H1 (cell line): ENCODE data around the gene CCDC191. TPM values are rescaled to one million over a fixed set of nuclear protein-coding genes. Genes with fewer than 3 reads are reported as not detected.
A peak's percentile ranks its signal among the peaks of the same experiment; 100 is the strongest.

Source experiments
- CTCF ChIA-PET: fragments of 300-600 bp; sonication (Branson Sonifier 250); formaldehyde crosslinking; loops from one replicate; lab custom pipeline; 2021; ENCODE audit not compliant: partially characterized antibody; lab: Charles Lee
- POLR2A ChIA-PET: fragments of 300-600 bp; sonication (Branson Sonifier 250); formaldehyde crosslinking; loops from one replicate; lab custom pipeline; 2021; ENCODE audit warnings: inconsistent platforms; ENCODE audit not compliant: partially characterized antibody; lab: Charles Lee
- DNase-seq, 2 experiments: peaks; one replicate each; pipeline versions ENCODE4 v3.0.0 to v3.0.0-alpha.2; 2010 to 2022; ENCODE audit warnings: low spot score in 2 of 2, low read depth in 1 of 2, mixed read lengths in 1 of 2
- FAIRE-seq: peaks from 2 replicates; lab custom pipeline; 2011; peaks lifted over from hg19 to GRCh38; lab: Jason Lieb, UNC
- H2AFZ ChIP-seq: 2 replicates; pipeline ENCODE4 v1.8.1; 2012; ENCODE audit warnings: low read length, inconsistent platforms
- H2AK5ac ChIP-seq: 2 replicates; pipeline ENCODE4 v1.6.1; 2013; ENCODE audit warnings: low read depth, low read length
- H2BK120ac ChIP-seq: replicated peaks from 2 replicates; pipeline ENCODE3; 2013; ENCODE audit warnings: low read depth, low read length, inconsistent platforms
- H2BK12ac ChIP-seq: 2 replicates; pipeline ENCODE4 v1.6.1; 2013; ENCODE audit warnings: low read depth, low read length
- H2BK15ac ChIP-seq: 2 replicates; pipeline ENCODE4 v1.6.1; 2013; ENCODE audit warnings: low read length
- H2BK20ac ChIP-seq: 2 replicates; pipeline ENCODE4 v1.6.1; 2013; ENCODE audit warnings: low read length
- H2BK5ac ChIP-seq: 2 replicates; pipeline ENCODE4 v1.6.1; 2013; ENCODE audit warnings: low read depth, low read length
- H3K14ac ChIP-seq: 2 replicates; pipeline ENCODE4 v1.6.1; 2013; ENCODE audit warnings: inconsistent platforms; ENCODE audit not compliant: insufficient read length
- H3K18ac ChIP-seq: 2 replicates; pipeline ENCODE4 v1.6.1; 2013; ENCODE audit warnings: low read length; ENCODE audit errors: extremely low read depth
- H3K23ac ChIP-seq: 2 replicates; pipeline ENCODE4 v1.6.1; 2013; ENCODE audit warnings: inconsistent platforms; ENCODE audit not compliant: insufficient read length
- H3K23me2 ChIP-seq: 2 replicates; pipeline ENCODE4 v1.6.1; 2013; ENCODE audit warnings: low read depth, low read length
- H3K27ac ChIP-seq: 2 replicates; pipeline ENCODE4 v1.6.1; 2011; ENCODE audit warnings: low read depth, low read length, inconsistent platforms
- H3K27me3 ChIP-seq, 4 experiments: replicated peaks in 1 of 4; 1 replicate in 1 of 4; 2 replicates in 3 of 4; pipeline versions ENCODE4 v1.6.1 to v1.8.1; 2011 to 2013; ENCODE audit warnings: low read length in 3 of 4, mild to moderate bottlenecking in 3 of 4, inconsistent platforms in 2 of 4, mixed read lengths in 2 of 4, moderate library complexity in 1 of 4; ENCODE audit not compliant: control insufficient read depth in 3 of 4, insufficient read depth in 3 of 4; ENCODE audit errors: extremely low read depth in 1 of 4
- H3K36me3 ChIP-seq, 4 experiments: 2 replicates each; pipeline versions ENCODE4 v1.6.1 to v1.8.1; 2011 to 2013; ENCODE audit warnings: mild to moderate bottlenecking in 4 of 4, low read length in 3 of 4, moderate library complexity in 2 of 4, control low read depth in 1 of 4, inconsistent platforms in 1 of 4; ENCODE audit not compliant: insufficient read depth in 4 of 4, control insufficient read depth in 2 of 4
- H3K4ac ChIP-seq: replicated peaks from 2 replicates; pipeline ENCODE3; 2013; ENCODE audit warnings: low read length, low read depth, mixed read lengths, inconsistent platforms; ENCODE audit not compliant: insufficient read length
- H3K4me1 ChIP-seq, 4 experiments: replicated peaks in 1 of 4; 1 replicate in 1 of 4; 2 replicates in 3 of 4; pipeline versions ENCODE4 v1.6.1 to v1.8.1; 2011 to 2013; ENCODE audit warnings: low read length in 3 of 4, inconsistent platforms in 2 of 4, mixed read lengths in 1 of 4; ENCODE audit not compliant: insufficient read depth in 4 of 4, control insufficient read depth in 3 of 4
- H3K4me2 ChIP-seq, 2 experiments: 2 replicates each; pipeline versions ENCODE4 v1.6.1 to v1.8.1; 2011 to 2013; ENCODE audit warnings: low read depth in 2 of 2, low read length in 2 of 2, control low read depth in 1 of 2, inconsistent platforms in 1 of 2, mild to moderate bottlenecking in 1 of 2; ENCODE audit not compliant: insufficient read depth in 1 of 2
- H3K4me3 ChIP-seq, 4 experiments: fragments of 200-600, 300-600 bp in 1 of 4; sonication (generic), shearing (Covaris generic), sonication (Bioruptor Twin) in 1 of 4; 2 replicates each; pipeline versions ENCODE4 v1.5.1 to v1.8.1; 2011 to 2016; ENCODE audit warnings: low read length in 4 of 4, low read depth in 3 of 4, control low read depth in 2 of 4, inconsistent platforms in 2 of 4, mild to moderate bottlenecking in 2 of 4, mixed read lengths in 1 of 4, moderate library complexity in 1 of 4; ENCODE audit not compliant: insufficient read depth in 2 of 4; ENCODE audit errors: extremely low read depth in 1 of 4
- H3K56ac ChIP-seq: replicated peaks from 2 replicates; pipeline ENCODE3; 2013; ENCODE audit warnings: low read depth, mild to moderate bottlenecking, mixed read lengths, low read length, inconsistent platforms; ENCODE audit not compliant: insufficient read length
- H3K79me1 ChIP-seq: 2 replicates; pipeline ENCODE4 v1.6.1; 2013; ENCODE audit warnings: low read depth, low read length, control low read depth
- H3K79me2 ChIP-seq, 2 experiments: 2 replicates each; pipeline versions ENCODE4 v1.6.1 to v1.8.1; 2012 to 2013; ENCODE audit warnings: low read length in 2 of 2, mild to moderate bottlenecking in 2 of 2, inconsistent platforms in 1 of 2; ENCODE audit not compliant: insufficient read depth in 2 of 2, control insufficient read depth in 1 of 2
- H3K9ac ChIP-seq, 4 experiments: replicated peaks in 1 of 4; 1 replicate in 1 of 4; 2 replicates in 3 of 4; pipeline versions ENCODE4 v1.6.1 to v1.8.1; 2011 to 2013; ENCODE audit warnings: low read depth in 3 of 4, low read length in 3 of 4, control low read depth in 2 of 4, mild to moderate bottlenecking in 2 of 4, moderate library complexity in 2 of 4, inconsistent platforms in 1 of 4; ENCODE audit errors: extremely low read depth in 1 of 4
- H3K9me3 ChIP-seq, 2 experiments: 2 replicates each; pipeline versions ENCODE4 v1.6.1 to v1.8.1; 2012 to 2013; ENCODE audit warnings: mild to moderate bottlenecking in 2 of 2, moderate library complexity in 2 of 2, control low read depth in 1 of 2, inconsistent platforms in 1 of 2, low read depth in 1 of 2, low read length in 1 of 2, mixed read lengths in 1 of 2; ENCODE audit not compliant: insufficient read depth in 2 of 2
- H4K20me1 ChIP-seq, 2 experiments: replicated peaks in 1 of 2; 2 replicates each; pipeline versions ENCODE3 to v1.8.1; 2011 to 2013; ENCODE audit warnings: inconsistent platforms in 2 of 2, low read length in 2 of 2, mild to moderate bottlenecking in 1 of 2; ENCODE audit not compliant: insufficient read depth in 2 of 2, control insufficient read depth in 1 of 2
- H4K5ac ChIP-seq: 2 replicates; pipeline ENCODE4 v1.6.1; 2013; ENCODE audit warnings: low read length, low read depth, mixed read lengths, inconsistent platforms; ENCODE audit not compliant: insufficient read length
- H4K8ac ChIP-seq: 2 replicates; pipeline ENCODE4 v1.8.0; 2013; ENCODE audit warnings: mild to moderate bottlenecking, moderate library complexity, low read length, inconsistent platforms; ENCODE audit not compliant: insufficient read depth; ENCODE audit errors: extremely low read depth
- H4K91ac ChIP-seq: replicated peaks from 2 replicates; pipeline ENCODE3; 2013; ENCODE audit warnings: low read length, mixed read lengths, inconsistent platforms; ENCODE audit not compliant: insufficient read length
- EGR1 ChIP-seq: IDR thresholded peaks from 2 replicates; pipeline ENCODE4 v1.6.1; 2011; ENCODE audit warnings: low read depth, low read length, borderline replicate concordance
- KDM4A ChIP-seq: IDR thresholded peaks from one replicate; pipeline ENCODE4 v1.7.1; 2012; ENCODE audit warnings: low read depth, mild to moderate bottlenecking, moderate library complexity, low read length, inconsistent platforms; ENCODE audit not compliant: severe bottlenecking
- MAFK ChIP-seq: IDR thresholded peaks from 2 replicates; pipeline ENCODE4 v1.6.1; 2012; ENCODE audit warnings: low read depth, mild to moderate bottlenecking, improper control_type of control experiment, low read length
- PHF8 ChIP-seq: fragments of 200-600 bp; sonication (generic); conservative IDR thresholded peaks from 2 replicates; pipeline ENCODE4 v1.7.1; 2012; ENCODE audit warnings: low read depth, mild to moderate bottlenecking, inconsistent platforms, low read length, moderate library complexity
- POLR2A ChIP-seq, 2 experiments: IDR thresholded peaks; 1 replicate in 1 of 2; 2 replicates in 1 of 2; pipeline ENCODE4 v1.6.1; 2011; ENCODE audit warnings: low read depth in 2 of 2, low read length in 2 of 2, mild to moderate bottlenecking in 2 of 2; ENCODE audit errors: control extremely low read depth in 1 of 2
- SIN3A ChIP-seq, 2 experiments: IDR thresholded peaks in 1 of 2; conservative IDR thresholded peaks in 1 of 2; 2 replicates each; pipeline ENCODE4 v1.6.1; 2011 to 2012; ENCODE audit warnings: low read length in 2 of 2, improper control_type of control experiment in 1 of 2, low read depth in 1 of 2, mild to moderate bottlenecking in 1 of 2
- TAF7 ChIP-seq: optimal IDR thresholded peaks from 2 replicates; pipeline ENCODE3; 2011; ENCODE audit warnings: low read depth, mild to moderate bottlenecking, inconsistent platforms, low read length, moderate library complexity, borderline replicate concordance
- TBP ChIP-seq: IDR thresholded peaks from 2 replicates; pipeline ENCODE4 v1.6.1; 2011; ENCODE audit warnings: low read depth, low read length, improper control_type of control experiment
- TCF12 ChIP-seq: IDR thresholded peaks from 2 replicates; pipeline ENCODE4 v1.6.1; 2011; ENCODE audit warnings: low read depth, mild to moderate bottlenecking, low read length
- YY1 ChIP-seq: IDR thresholded peaks from 2 replicates; pipeline ENCODE4 v1.6.1; 2011; ENCODE audit warnings: low read depth, mild to moderate bottlenecking, low read length
- WGBS, 2 experiments: shearing (Covaris generic) in 1 of 2; methylation state at CpG; one replicate each; pipeline versions ENCODE4 v1.1.6 to v1.1.7; 2013 to 2015; ENCODE audit warnings: low lambda C conversion rate in 2 of 2, mixed read lengths in 2 of 2, inconsistent platforms in 1 of 2, low coverage in 1 of 2, missing lambda C conversion rate in 1 of 2; ENCODE audit not compliant: insufficient replicate concordance in 2 of 2, insufficient coverage in 1 of 2, insufficient read length in 1 of 2; ENCODE audit errors: extremely low coverage in 1 of 2, missing lambda C conversion rate in 1 of 2; 5-methylcytosine and 5-hydroxymethylcytosine counted together
- polyA plus RNA-seq, 7 experiments: library from polyadenylated mRNA; depleted of rRNA in 3 of 7; stranded (reverse) in 5 of 7; unstranded in 2 of 7; fragments of >200 nt in 5 of 7; fragments of 200-250 nt in 2 of 7; gene quantifications; 1 replicate in 5 of 7; 2 replicates in 1 of 7; 4 replicates in 1 of 7; pipeline versions ENCODE4 v1.2.1 to v1.2.3, GENCODE V29; 2011 to 2013; ENCODE audit warnings: missing spikeins in 2 of 7, mixed read lengths in 2 of 7
- total RNA-seq: library from RNA; stranded (reverse); fragmentation: NEBNext Ultra II Directional; extraction: Animal tissue kit (Norgen Biotek cat#: 25700); gene quantifications from 2 replicates; pipeline ENCODE4 v1.2.1, GENCODE V29; 2021

Gene CCDC191
- total and polyA plus RNA-seq, 2 of the 8 experiments (the other 6 are each of a cell fraction or from before 2014, with no cell fraction given), result 0.65 to 1.3 TPM

GRCh38 chr3:113948015-113948917, 108.1 kb downstream of the CCDC191 start:
- H3K18ac ChIP-seq, result no peak overlapping the region; the same call in 1 of the 2 replicates
- H2BK120ac ChIP-seq, result no peak overlapping the region
- no peak overlapping the region for H2AK5ac ChIP-seq
- H3K79me1 ChIP-seq, result no peaks in the 10 kb centered on the region
- H3K4me1 ChIP-seq, result peaks cover 0 to 4% (median 0%) of the 10 kb centered on the region in 4 experiments; a peak in 3 of 7 replicates
- H3K23ac ChIP-seq, result no peak overlapping the region
- no peak overlapping the region for H2BK20ac ChIP-seq
- H3K4me2 ChIP-seq, result peak overlapping the region; percentile 81 to 90
- H4K20me1 ChIP-seq, result no peaks in the 10 kb centered on the region
- H3K14ac ChIP-seq, result no peak overlapping the region
- H2BK5ac ChIP-seq, result no peak overlapping the region; the same call in 1 of the 2 replicates
- no peak overlapping the region for H4K8ac ChIP-seq
- CTCF ChIA-PET, result no interaction called here
- H3K36me3 ChIP-seq, result no peaks in the 10 kb centered on the region
- 0 out of 7 replicates have a peak, but pooled peaks cover 0 to 3% (median 1%) of the 10 kb centered on the region in 4 experiments for H3K27me3 ChIP-seq
- H3K27ac ChIP-seq, result no peak overlapping the region
- H2AFZ ChIP-seq, result peak overlapping the region; percentile 77; the same call in 1 of the 2 replicates
- H3K4me3 ChIP-seq, result peak overlapping the region; percentile 52 to 78 (median 74)
- peak overlapping the region in 2 of 4 experiments; percentile 29 to 57; a peak in 3 of 7 replicates for H3K9ac ChIP-seq
- H2BK12ac ChIP-seq, result no peak overlapping the region
- H3K4ac ChIP-seq, result no peak overlapping the region
- H3K79me2 ChIP-seq, result no peaks in the 10 kb centered on the region
- POLR2A ChIA-PET, result interaction anchor here (0.6 kb wide), 1 partner anchor 398 kb away, joined by 3 read pairs; no protein-coding TSS in a partner anchor
- DNase-seq, result peak; percentile 29 to 85
- 4% methylated on average over 49 of the region's 65 CpGs; no CpG with 5 or more reads in 1 of the 2 experiments for WGBS, 2 experiments
- peak overlapping the region; percentile 58 for H4K5ac ChIP-seq
- peak overlapping the region; percentile 11 for H3K56ac ChIP-seq
- peaks cover 5% of the 10 kb centered on the region; the same call in 1 of the 2 replicates for H3K23me2 ChIP-seq
- H4K91ac ChIP-seq, result no peak overlapping the region
- FAIRE-seq, result no peak
- no peak overlapping the region for H2BK15ac ChIP-seq
- no peaks in the 10 kb centered on the region for H3K9me3 ChIP-seq
- no peak for TF ChIP-seq MAFK
- no peak for TF ChIP-seq YY1
- TF ChIP-seq TBP, result peak; percentile 5; the same call in 1 of the 2 replicates
- TF ChIP-seq EGR1, result peak; percentile 95
- TF ChIP-seq PHF8, result peak; percentile 45; the same call in 1 of the 2 replicates
- TF ChIP-seq KDM4A, result peak; percentile 69
- TF ChIP-seq TAF7, result peak; percentile 33
- peak; percentile 54 to 66; a peak in 2 of 4 replicates for TF ChIP-seq SIN3A (conservative IDR thresholded peaks at IDR 0.05 in 1 of 2, IDR thresholded peaks at IDR 0.05 in 1 of 2; ENCODE audit: low read depth in 1 of 2, low read length in 2 of 2)
- no peak for TF ChIP-seq TCF12
- TF ChIP-seq POLR2A (IDR thresholded peaks at IDR 0.05; ENCODE audit: control extremely low read depth in 1 of 2, low read depth in 2 of 2, low read length in 2 of 2), result 0 out of 3 replicates have a peak, but pooled peaks of 1 of the 2 experiments have one; percentile 30
